K562 (cell line): ENCODE data around the gene BTLA. TPM values are rescaled to one million over a fixed set of nuclear protein-coding genes. Genes with fewer than 3 reads are reported as not detected.

ENCODE experiments used
- ERF ChIP-seq: fragments of 450-650 bp; formaldehyde crosslinking; IDR thresholded peaks from 2 replicates; pipeline ENCODE4 v1.4.0; 2020; ENCODE audit warnings: mild to moderate bottlenecking, mixed read lengths
- ETS2 ChIP-seq: IDR thresholded peaks from 2 replicates; pipeline ENCODE4 v1.6.1; 2016; ENCODE audit warnings: borderline replicate concordance, missing genetic modification characterization, mild to moderate bottlenecking, moderate library complexity, missing compliant biosample characterization; ENCODE audit not compliant: poor library complexity, severe bottlenecking
- KAT8 ChIP-seq: fragments of 450-650 bp; IDR thresholded peaks from 2 replicates; pipeline ENCODE4 v1.6.1; 2016; ENCODE audit warnings: low read depth, mild to moderate bottlenecking
- KLF13 ChIP-seq: fragments of 450-650 bp; IDR thresholded peaks from 2 replicates; pipeline ENCODE4 v1.6.1; 2016; ENCODE audit warnings: missing genetic modification characterization, low read depth, mild to moderate bottlenecking, missing compliant biosample characterization, moderate library complexity, borderline replicate concordance
- KLF6 ChIP-seq: fragments of 250-450 bp; sonication (Bioruptor Pico); IDR thresholded peaks from 2 replicates; pipeline ENCODE4 v1.4.0; 2020; ENCODE audit warnings: mild to moderate bottlenecking, moderate library complexity, borderline replicate concordance
- MCM5 ChIP-seq: fragments of 450-650 bp; IDR thresholded peaks from 2 replicates; pipeline ENCODE4 v1.6.1; 2016; ENCODE audit warnings: low read depth
- NFRKB ChIP-seq: fragments of 450-650 bp; IDR thresholded peaks from 2 replicates; pipeline ENCODE4 v1.6.1; 2016; ENCODE audit warnings: low read depth
- PPARD ChIP-seq: fragments of 250-450 bp; sonication (Bioruptor Pico); IDR thresholded peaks from 2 replicates; pipeline ENCODE4 v1.8.0; 2022; ENCODE audit warnings: inconsistent platforms, mild to moderate bottlenecking, moderate library complexity
- PURB ChIP-seq: sonication (generic); formaldehyde crosslinking; IDR thresholded peaks from 2 replicates; pipeline ENCODE4 v1.9.0; 2021; ENCODE audit warnings: low read depth, mild to moderate bottlenecking, missing genetic modification reagents
- REST ChIP-seq, 2 experiments: fragments of 450-650 bp; formaldehyde crosslinking in 1 of 2; IDR thresholded peaks; 2 replicates each; pipeline versions ENCODE4 v1.4.0 to v1.6.1; 2014 to 2020; ENCODE audit warnings: mild to moderate bottlenecking in 2 of 2, borderline replicate concordance in 1 of 2, low read depth in 1 of 2
- SMAD2 ChIP-seq: fragments of 150-350 bp; IDR thresholded peaks from 2 replicates; pipeline ENCODE4 v1.6.1; 2014; ENCODE audit warnings: low read depth, mild to moderate bottlenecking, low read length
- SMC3 ChIP-seq: conservative IDR thresholded peaks from 2 replicates; pipeline ENCODE4 v1.6.1; 2011; ENCODE audit warnings: low read depth, low read length, improper control_type of control experiment; ENCODE audit not compliant: insufficient read depth
- ZNF24 ChIP-seq: fragments of 450-650 bp; IDR thresholded peaks from 2 replicates; pipeline ENCODE4 v1.6.1; 2016
- ZNF699 ChIP-seq: fragments of 250-450 bp; sonication (Bioruptor Pico); IDR thresholded peaks from 2 replicates; pipeline ENCODE4 v1.8.0; 2021; ENCODE audit warnings: mild to moderate bottlenecking, moderate library complexity; ENCODE audit not compliant: insufficient replicate concordance
- ZNF830 ChIP-seq: fragments of 250-450 bp; sonication (Bioruptor Pico); IDR thresholded peaks from 2 replicates; pipeline ENCODE4 v1.5.0; 2021; ENCODE audit warnings: mild to moderate bottlenecking
- polyA plus RNA-seq, 8 experiments: library from polyadenylated mRNA; depleted of rRNA in 4 of 8; stranded (reverse) in 5 of 8; unstranded in 3 of 8; fragments of >200 nt; fragmentation: Nextera tagmentation in 2 of 8; fragmentation: Illumina TruSeq in 1 of 8; extraction: Ambion mirVana in 2 of 8; extraction: Trizol in 1 of 8; gene quantifications; 2 replicates each; pipeline versions ENCODE4 v1.2.1 to v1.2.3, GENCODE V29; 2011 to 2014; ENCODE audit warnings: inconsistent platforms in 1 of 8, missing spikeins in 1 of 8
- total RNA-seq, 7 experiments: library from RNA; depleted of rRNA in 6 of 7; stranded (reverse); fragments of >200 nt in 6 of 7; fragmentation: Illumina TruSeq in 2 of 7; extraction: Trizol in 2 of 7; gene quantifications; 2 replicates each; pipeline versions ENCODE4 v1.2.1 to v1.2.3, GENCODE V29; 2011 to 2021; ENCODE audit warnings: low replicate concordance in 1 of 7

Gene BTLA
- total and polyA plus RNA-seq, 9 of the 15 experiments (the other 6 are each of a cell fraction or from before 2014, with no cell fraction given), result 0.22 TPM; not detected in 8

- TF ChIP-seq REST (IDR thresholded peaks at IDR 0.05; ENCODE audit: borderline replicate concordance) (peak; percentile 35; the same call in 1 of the 2 replicates), REST (CRISPR knock-in tag; IDR thresholded peaks at IDR 0.05; ENCODE audit: low read depth) (no peak), ZNF699 (CRISPR knock-in tag) (no peak), ZNF24 (no peak), KAT8 (no peak), PURB (no peak), ETS2 (no peak), PPARD (CRISPR knock-in tag) (no peak), ZNF830 (CRISPR knock-in tag) (no peak), KLF6 (CRISPR knock-in tag) (no peak), KLF13 (tag) (no peak), SMAD2 (no peak), NFRKB (no peak), ERF (no peak), SMC3 (0 out of 2 replicates have a peak, but pooled peaks have one; percentile 35), MCM5 (no peak)
These were observed 61.9 kb downstream of the BTLA start (continued) for GRCh38 chr3:112437146-112438022.
